ENCODE results near the gene PITPNC1. TPM values are rescaled to one million over a fixed set of nuclear protein-coding genes. Genes with fewer than 3 reads are reported as not detected.

PITPNC1 gene
- total and polyA plus RNA-seq, 12 donors = 4.9 to 33.0 (median 14.0) TPM

DNA sequence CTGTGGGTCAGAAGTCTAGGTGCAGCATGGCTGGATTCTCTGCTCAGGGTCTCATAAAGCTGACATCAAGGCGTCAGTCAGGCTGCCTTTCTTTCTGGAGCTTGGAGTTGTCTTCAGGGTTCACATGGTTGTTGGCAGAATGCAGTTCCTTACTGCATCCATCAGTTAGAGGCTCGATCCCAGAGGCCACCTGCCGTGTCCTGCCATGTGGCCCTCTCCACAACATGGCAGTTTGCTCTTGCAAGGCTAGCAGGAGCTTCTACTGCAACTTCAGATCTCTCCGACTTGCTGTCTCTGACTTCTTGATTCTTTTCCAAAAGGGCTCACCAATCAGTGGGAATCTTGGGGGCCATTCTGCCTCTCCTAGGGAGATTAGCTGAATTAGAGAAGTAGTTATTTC is 11.9 kb downstream of the PITPNC1 start:
- H3K27ac ChIP-seq = no peak overlapping the region
- no peaks in the 10 kb centered on the region for H3K36me3 ChIP-seq (replicated peaks in 1 of 2)

DNA sequence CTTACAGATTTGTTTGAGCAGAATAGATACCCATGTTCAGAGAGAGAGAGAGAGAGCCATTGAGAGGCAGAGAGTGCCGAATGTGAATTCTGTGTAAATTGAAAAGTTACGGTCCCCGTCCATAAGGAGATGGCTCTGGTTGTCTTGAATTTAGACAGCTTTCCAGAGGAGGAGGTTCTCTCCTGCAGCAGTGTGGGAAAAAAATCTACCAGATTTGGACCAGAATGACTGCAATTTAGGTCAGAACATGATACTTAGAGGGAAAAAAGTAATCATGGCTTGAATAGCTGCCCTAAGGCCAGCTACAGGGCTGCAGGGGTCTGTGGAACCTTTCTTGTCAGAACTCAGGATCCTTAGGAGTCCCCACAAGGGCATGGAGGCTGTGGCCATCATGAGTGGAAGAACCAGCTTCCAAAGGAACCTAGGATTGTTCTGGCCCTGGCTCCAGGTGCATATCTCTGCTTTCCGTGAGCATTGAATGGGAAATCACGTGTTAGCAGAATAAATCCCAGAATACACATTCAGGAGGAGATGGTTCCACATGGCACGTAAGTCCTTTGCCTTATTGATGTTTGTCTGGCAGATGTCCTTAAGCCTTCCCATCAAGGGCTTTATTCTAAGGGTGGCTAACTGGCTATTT is 13.0 kb downstream of the PITPNC1 start:
- intact Hi-C loops (cut with DNase I) = no loop called here
- H3K4me3 ChIP-seq = no peak overlapping the region

More for the DNA sequence above, 11.9 kb downstream of the PITPNC1 start:
- DNase-seq = no peak
- H3K9me3 ChIP-seq (replicated peaks in 1 of 3) = no peaks in the 10 kb centered on the region
- H3K4me3 ChIP-seq = no peak overlapping the region
- no peak for TF ChIP-seq POLR2A (IDR thresholded peaks at IDR 0.05)
- TF ChIP-seq, protein P1, sequence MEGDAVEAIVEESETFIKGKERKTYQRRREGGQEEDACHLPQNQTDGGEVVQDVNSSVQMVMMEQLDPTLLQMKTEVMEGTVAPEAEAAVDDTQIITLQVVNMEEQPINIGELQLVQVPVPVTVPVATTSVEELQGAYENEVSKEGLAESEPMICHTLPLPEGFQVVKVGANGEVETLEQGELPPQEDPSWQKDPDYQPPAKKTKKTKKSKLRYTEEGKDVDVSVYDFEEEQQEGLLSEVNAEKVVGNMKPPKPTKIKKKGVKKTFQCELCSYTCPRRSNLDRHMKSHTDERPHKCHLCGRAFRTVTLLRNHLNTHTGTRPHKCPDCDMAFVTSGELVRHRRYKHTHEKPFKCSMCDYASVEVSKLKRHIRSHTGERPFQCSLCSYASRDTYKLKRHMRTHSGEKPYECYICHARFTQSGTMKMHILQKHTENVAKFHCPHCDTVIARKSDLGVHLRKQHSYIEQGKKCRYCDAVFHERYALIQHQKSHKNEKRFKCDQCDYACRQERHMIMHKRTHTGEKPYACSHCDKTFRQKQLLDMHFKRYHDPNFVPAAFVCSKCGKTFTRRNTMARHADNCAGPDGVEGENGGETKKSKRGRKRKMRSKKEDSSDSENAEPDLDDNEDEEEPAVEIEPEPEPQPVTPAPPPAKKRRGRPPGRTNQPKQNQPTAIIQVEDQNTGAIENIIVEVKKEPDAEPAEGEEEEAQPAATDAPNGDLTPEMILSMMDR (IDR thresholded peaks at IDR 0.05) = no peak
- 91 to 98% (median 97%) methylated on average over 4 of the region's 4 CpGs for WGBS, 4 donors
- intact Hi-C loops (cut with DNase I) = loop anchor here in 1 of 2 donors (5.0 to 10.0 kb wide), 2 partner anchors 88 to 246 kb away; no protein-coding TSS in a partner anchor
- H3K27me3 ChIP-seq = no peaks in the 10 kb centered on the region
- peaks cover 0 to 19% of the 10 kb centered on the region in 2 donors for H3K4me1 ChIP-seq (replicated peaks in 1 of 2)

DNA sequence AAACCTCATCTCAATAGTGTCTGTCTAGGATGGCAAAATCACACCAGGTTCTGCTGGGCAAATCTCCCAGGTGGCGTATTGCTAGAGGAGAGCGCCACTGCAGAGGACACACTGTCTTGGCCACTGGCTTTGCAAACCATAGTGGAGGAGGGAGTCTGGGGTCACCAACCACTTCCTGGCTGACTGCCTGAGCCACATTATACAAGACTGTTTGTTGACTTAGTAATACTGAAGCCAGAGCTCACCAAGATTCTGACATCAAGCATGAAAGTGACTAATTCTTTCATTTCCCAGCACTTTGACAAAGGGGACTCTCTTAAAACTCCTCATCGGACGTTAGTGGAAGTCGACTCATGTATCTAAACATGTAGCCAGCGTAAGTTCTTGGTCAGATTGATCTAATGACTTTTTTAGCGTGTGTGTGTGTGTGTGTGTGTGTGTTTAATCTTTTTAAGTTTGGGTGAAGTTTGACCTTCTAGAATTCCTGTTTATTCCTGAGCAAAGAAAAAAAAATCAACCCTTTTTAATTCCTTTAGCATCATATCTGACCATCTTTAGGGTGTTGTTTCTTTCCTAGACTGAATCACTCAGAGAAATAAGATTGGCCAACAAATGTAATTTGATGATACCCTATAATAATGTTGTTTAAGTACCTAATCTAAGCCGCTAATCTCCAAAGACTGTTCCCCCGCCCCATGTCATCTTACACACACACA is 13.7 kb downstream of the PITPNC1 start:
- 42 to 52% (median 44%) methylated on average over 9 of the region's 9 CpGs for WGBS, 4 donors
- TF ChIP-seq POLR2A (IDR thresholded peaks at IDR 0.05) = no peak
- TF ChIP-seq, protein P1 (IDR thresholded peaks at IDR 0.05) = no peak
- Histone ChIP-seq H3K27ac (peak overlapping the region in 2 of 5 donors; percentile 43 to 56), H3K4me3 (peak overlapping the region in 1 of 4 donors; percentile 23), H3K27me3 (no peaks in the 10 kb centered on the region), H3K9me3 (replicated peaks in 1 of 3) (no peaks in the 10 kb centered on the region), H3K4me1 (replicated peaks in 1 of 2) (peaks cover 0 to 19% of the 10 kb centered on the region in 2 donors), H3K36me3 (replicated peaks in 1 of 2) (no peaks in the 10 kb centered on the region)
- peak; percentile 38 to 82 (median 69) for DNase-seq
- intact Hi-C loops (cut with DNase I) = no loop called here

More for the DNA sequence above, 13.0 kb downstream of the PITPNC1 start:
- Histone ChIP-seq H3K27ac (peak overlapping the region in 2 of 5 donors; percentile 43 to 56), H3K4me1 (replicated peaks in 1 of 2) (peaks cover 0 to 19% of the 10 kb centered on the region in 2 donors), H3K36me3 (replicated peaks in 1 of 2) (no peaks in the 10 kb centered on the region), H3K27me3 (no peaks in the 10 kb centered on the region), H3K9me3 (replicated peaks in 1 of 3) (no peaks in the 10 kb centered on the region)
- DNase-seq = no peak
- WGBS, 4 donors = 84 to 91% (median 88%) methylated on average over 6 of the region's 6 CpGs
- no peak for TF ChIP-seq POLR2A (IDR thresholded peaks at IDR 0.05)
- TF ChIP-seq, protein P1 (IDR thresholded peaks at IDR 0.05) = no peak

DNA sequence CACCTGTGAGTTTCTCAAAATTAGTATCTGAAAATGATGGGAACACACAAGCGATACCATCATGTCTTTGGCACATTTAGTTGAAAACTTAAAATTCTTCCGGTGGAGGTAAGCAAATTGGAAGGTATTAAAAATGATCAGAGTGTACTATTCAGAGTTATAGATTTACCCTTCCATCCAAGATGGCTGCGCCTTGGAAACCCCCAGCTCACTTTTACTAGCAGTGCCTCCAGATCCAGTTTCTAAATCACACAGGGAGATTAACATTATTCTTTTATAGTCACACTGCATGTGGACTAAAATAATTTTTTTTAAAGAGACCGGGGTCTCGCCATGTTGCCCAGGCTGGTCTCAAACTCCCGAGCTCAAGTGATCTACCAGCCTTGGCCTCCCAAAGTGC is 15.0 kb downstream of the PITPNC1 start:
- H3K4me1 ChIP-seq (replicated peaks in 1 of 2) = peaks cover 0 to 19% of the 10 kb centered on the region in 2 donors
- no peak overlapping the region for H3K4me3 ChIP-seq
- TF ChIP-seq, protein P1 (IDR thresholded peaks at IDR 0.05) = no peak
- TF ChIP-seq POLR2A (IDR thresholded peaks at IDR 0.05) = no peak
- H3K27ac ChIP-seq = no peak overlapping the region
- peak in 1 of 7 donors; percentile 11 for DNase-seq
- 95 to 99% (median 97%) methylated on average over 6 of the region's 6 CpGs for WGBS, 4 donors
- no peaks in the 10 kb centered on the region for H3K9me3 ChIP-seq (replicated peaks in 1 of 3)
- no peaks in the 10 kb centered on the region for H3K27me3 ChIP-seq
- no peaks in the 10 kb centered on the region for H3K36me3 ChIP-seq (replicated peaks in 1 of 2)
- intact Hi-C loops (cut with DNase I) = no loop called here

Data from adrenal gland (tissue), 12 donors.